HuH-7.5 (cell line): ENCODE measurements around the gene MX2.

Experiments
- DNase-seq: peaks from one replicate; pipeline ENCODE4 v3.0.0; 2011; ENCODE audit warnings: low spot score

The MX2 gene

GRCh38 chr21:41364308-41364707 is 2.5 kb downstream of the MX2 start:
- DNase-seq = no peak

- DNase-seq = no peak
Observed at GRCh38 chr21:41365377-41366107, 3.7 kb downstream of the MX2 start.

DNA sequence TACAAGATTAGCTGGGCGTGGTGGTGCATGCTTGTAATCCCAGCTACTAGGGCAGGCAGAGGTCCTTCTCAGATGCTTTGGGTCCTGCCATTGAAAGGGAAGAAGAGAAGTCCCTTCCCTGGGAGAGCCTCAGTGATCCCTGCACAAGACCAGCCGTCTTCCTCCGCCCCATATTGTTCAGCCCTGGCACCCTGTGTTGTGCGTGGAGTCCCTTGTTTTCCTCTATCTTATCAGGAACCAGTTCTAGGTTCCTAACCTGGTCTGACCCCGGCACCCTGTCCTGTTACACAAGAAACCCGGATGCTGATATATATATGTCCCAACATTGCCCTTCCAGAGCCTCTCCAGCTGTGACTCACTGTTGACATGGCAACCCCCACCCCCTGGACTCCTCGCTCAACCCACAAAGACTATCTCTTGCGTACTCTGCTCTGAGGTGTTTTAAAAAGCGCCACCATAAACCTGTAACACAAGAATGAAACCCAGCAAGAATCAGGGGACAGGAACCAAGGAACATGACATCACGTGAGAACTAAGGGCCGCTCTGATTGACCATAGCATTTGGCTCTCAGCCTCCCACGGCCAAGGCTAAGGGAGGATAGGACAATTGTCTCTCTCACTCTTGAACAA is 4.8 kb downstream of the MX2 start:
- DNase-seq = peak; percentile 86

GRCh38 chr21:41367301-41367944 is 5.6 kb downstream of the MX2 start:
- DNase-seq = no peak

DNA sequence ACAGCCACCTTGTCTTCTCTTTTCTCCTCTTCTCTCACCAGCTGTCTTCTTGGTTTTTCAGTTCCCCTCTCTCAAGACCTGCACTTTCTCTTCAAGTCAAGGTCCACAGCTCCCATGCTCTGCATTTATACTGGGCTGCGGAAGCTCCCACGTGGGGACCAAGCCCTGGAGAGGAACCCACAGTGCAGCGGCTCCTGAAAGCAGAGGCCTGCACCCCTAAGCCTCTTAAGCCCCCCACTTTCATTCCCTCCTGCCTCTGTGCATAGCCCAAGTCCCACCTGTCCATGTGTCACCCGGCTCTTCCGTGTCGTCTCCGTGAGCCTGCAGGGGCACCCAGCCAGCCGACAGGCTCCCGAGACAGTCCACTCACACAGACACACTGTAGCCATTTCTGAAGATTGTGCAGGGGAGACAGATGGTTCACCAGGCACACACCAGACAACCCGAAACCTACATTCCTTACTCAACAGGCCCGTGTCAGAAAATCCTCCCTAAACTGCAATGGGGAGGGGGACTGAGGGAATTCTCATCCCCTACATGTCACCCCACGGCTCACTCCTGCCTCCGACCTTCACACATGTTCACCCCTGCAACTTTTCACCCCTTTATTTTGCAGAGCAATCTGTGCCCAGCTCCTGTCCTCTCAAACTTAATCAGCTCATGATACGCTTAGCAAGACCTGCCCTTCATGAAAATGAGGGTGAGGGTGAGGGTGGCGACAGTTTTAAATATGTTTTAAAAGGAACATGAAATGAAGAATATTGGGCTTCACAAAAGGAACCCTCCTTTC is 6.3 kb downstream of the MX2 start:
- no peak for DNase-seq

GRCh38 chr21:41368735-41369104 is 6.9 kb downstream of the MX2 start:
- no peak for DNase-seq

GRCh38 chr21:41369105-41369919 is 7.5 kb downstream of the MX2 start:
- peak; percentile 29 for DNase-seq

DNA sequence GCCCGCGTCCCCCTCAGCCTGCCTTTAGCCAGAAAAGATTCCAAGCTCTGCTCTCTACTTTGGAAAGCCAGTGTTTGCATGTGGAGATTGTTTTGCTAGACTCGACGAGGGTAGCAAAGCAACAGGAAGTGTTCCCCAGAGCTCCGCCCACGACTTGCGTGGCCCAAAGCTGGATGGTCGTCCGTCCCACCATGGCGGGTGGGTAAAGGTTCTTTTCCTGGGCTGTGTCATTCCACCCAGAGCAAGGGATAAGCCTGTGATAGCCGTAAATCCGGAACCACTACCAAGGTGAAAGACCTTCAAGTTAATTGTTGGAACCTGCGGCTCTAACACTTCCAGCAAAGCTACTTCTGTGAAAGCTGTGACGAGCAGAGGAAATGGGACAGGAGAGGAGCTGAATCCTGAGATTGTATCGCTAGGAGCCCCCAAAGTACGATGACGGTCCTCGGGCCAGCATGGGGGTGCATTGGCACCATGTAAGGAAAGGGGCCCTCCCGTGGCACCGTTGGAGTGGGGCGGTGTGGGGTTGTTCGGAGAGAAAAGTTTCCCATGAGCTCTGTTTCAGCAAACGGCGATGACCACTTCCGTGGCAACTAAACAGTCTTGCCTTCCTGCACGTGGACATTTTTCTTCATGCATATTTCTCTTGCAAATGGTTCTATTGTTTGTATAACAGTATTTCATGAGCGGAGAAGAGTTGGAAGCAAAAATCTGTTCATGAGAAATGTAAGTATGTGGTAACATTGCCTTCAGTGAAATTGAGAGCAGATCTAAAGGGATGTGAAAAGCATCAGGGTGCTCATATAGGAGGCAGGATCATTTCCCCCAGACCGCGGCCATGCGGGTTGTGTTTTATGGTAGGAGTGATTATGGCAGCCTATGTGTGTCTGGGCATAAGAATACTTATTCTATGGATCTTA is 8.4 kb downstream of the MX2 start:
- DNase-seq = peak; percentile 47

DNA sequence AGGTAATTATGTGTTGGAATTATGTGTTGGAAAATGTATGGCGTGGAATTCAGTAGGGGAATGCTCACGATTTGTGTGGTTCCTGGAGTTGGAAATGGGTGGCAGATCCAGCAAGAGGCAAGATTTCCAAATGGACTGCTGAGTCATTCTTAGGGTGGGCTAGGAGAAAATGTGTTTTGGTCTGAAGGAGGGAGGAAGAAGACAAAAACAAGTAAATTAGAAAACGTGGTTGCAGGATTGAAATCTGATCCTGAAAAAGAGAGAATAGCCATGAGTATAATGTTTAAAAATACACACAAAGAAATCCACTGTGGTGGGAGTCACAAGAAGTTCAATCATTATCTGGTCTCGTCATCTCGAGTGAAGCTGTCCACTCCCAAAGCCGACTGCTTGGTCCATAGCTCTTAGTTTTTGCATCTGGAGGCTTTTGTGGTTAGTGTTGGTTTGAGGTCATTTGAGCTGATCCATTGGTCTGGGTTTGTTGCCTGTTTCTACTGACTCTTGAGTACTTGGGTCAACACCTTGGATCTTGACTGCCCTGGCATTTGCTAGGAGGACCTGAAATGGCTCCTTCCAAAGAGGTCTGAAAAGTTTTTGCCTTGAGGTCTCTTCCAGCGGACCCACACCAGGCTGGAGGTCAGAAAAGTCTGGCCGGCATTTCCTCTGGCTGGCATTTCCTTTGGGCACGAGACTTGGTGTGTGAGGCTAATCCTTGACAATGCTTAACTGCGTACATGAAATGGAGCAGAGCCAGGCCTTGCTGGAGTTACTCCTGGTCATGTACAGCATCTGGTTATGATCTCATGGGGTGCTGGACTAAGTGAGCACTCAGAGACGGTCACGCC is 9.2 kb downstream of the MX2 start:
- no peak for DNase-seq

DNA sequence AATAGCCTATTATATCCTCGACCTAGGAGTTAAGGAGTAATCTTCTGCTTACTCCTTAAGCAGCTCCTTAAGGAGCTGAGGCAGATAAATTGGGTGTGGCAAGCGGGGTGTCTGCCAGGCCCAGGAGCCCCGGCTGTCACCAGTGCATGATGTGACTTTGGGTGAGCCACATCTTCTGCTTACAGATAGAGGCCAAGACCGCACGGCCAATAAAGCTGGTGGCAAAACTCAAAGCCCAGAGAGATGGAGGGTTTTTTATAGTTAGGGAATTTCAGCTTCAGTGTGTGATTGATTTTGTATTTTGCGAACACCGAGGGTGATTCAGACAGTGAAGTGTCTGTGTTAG is 9.8 kb downstream of the MX2 start:
- DNase-seq = no peak

- no peak for DNase-seq
Observed at GRCh38 chr21:41373253-41373652, 11.4 kb downstream of the MX2 start.

GRCh38 chr21:41373763-41374162 is 11.9 kb downstream of the MX2 start:
- DNase-seq = no peak

DNA sequence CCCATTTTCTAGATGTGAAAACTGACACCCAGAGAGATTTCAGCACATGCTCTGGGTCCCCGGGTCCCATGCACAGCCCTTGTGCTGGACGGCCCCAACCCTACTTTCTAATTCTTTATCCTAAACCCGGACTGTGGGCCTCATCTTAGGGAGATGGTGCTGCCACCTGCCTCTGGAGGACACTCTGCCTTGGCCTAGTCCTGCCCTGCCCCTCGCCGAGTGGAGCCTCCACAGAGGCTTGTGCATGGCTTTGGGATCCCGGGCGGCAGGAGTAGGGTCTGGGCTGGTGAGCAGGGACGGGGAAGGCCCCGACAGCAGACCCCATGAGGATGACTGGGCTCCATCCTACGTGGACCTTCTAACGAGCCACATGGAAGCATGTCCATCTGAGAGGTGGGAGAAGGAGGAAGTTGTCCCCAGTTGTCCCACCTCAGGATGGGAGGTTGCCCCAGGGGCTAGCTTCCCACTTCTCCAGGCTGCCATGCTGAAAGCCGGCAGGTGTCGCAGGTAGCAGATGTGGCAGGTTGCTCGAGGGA is 12.4 kb downstream of the MX2 start:
- no peak for DNase-seq

DNA sequence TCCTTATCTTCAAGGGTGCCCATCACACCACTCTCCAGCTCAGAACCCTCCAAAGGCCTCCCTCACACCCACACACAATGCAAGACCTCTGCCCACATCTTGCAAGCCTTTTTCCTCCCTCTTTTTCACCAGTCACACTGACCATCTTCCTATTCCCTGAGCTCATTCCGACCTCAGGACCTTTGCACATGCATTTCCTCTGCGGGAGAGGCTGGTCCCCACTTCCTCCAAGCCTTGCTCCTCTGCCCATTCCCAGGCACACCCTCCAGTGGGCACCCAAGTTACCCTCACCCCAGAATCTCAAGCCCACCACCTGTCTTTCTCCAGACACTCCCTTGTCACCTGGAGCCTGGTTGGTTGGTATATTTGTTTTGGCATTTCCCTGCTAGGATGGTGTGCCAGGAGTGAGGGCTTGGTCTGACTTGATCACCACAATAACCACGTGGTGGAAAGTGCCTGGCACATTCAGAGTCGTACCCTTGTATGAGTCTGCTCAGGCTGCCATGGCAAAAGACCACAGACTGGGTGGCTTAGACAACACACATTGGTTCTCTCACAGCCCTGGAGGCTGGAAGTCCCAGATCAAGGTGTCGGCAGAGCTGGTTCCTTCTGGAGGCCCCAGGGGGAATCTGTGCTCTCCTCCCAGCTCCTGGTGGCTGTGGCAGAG is 13.2 kb downstream of the MX2 start:
- DNase-seq = no peak

- no peak for DNase-seq
Observed at GRCh38 chr21:41375875-41376274, 14.0 kb downstream of the MX2 start.

DNA sequence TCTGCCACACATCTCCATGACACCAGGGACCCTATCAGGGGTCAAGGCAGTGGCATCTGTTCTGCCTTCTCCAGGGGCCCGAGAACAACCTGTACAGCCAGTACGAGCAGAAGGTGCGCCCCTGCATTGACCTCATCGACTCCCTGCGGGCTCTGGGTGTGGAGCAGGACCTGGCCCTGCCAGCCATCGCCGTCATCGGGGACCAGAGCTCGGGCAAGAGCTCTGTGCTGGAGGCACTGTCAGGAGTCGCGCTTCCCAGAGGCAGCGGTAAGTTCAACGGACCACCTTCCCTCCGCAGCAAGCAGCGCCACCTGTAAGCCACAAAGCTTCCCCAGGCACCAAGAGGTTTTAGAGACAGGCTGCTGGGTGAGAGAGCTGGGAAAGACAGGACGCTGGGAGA is 15.9 kb downstream of the MX2 start:
- DNase-seq = no peak

GRCh38 chr21:41378849-41379248 is 17.0 kb downstream of the MX2 start:
- no peak for DNase-seq

DNA sequence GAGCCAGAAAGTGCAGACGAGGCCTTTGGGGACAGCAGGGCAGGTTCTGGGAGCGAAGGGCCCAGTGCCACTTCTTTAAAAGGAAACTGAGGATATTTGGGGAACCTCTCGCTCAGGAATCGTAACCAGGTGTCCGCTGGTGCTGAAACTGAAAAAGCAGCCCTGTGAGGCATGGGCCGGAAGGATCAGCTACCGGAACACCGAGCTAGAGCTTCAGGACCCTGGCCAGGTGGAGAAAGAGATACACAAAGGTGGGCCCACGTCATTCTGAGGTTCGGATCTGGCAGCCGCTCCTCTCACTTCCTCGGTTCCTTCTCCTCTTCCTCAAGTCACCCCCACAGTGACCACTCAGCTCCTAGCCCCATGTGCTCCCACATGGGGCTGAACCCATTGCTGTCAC is 18.1 kb downstream of the MX2 start:
- DNase-seq = no peak

GRCh38 chr21:41381731-41382130 is 19.9 kb downstream of the MX2 start:
- DNase-seq = no peak
